ENCODE measurements around the gene MUC13. TPM values are rescaled to one million over a fixed set of nuclear protein-coding genes. Genes with fewer than 3 reads are reported as not detected.
"Not testable (repeated sequence)": the region's sequence is repeated elsewhere in the genome, so short reads cannot be mapped to it uniquely, and the experiment has no call there.

The MUC13 gene
- total RNA-seq, 1 experiment from 2014 or later: not detected

- POLR2A ChIA-PET: no interaction called here
- no peaks in the 10 kb centered on the region for H3K9me3 Mint-ChIP-seq (ENCODE audit: unreplicated experiment)
- intact Hi-C loops (cut with micrococcal nuclease): no loop called here
- H3K4me1 Mint-ChIP-seq (ENCODE audit: insufficient read depth, unreplicated experiment): no peaks in the 10 kb centered on the region
- H3K27me3 Mint-ChIP-seq (ENCODE audit: insufficient read depth, unreplicated experiment): no peaks in the 10 kb centered on the region
- no peaks in the 10 kb centered on the region for H3K36me3 Mint-ChIP-seq (ENCODE audit: insufficient read depth, unreplicated experiment)
- H3K27ac Mint-ChIP-seq (ENCODE audit: low read depth, unreplicated experiment): no peak overlapping the region
- H3K4me3 Mint-ChIP-seq (ENCODE audit: unreplicated experiment): no peak overlapping the region
- CTCF ChIA-PET: interaction anchor here (0.8 to 1.7 kb wide), 3 partner anchors 33 to 174 kb away, joined by 3 read pairs; no protein-coding TSS in a partner anchor
- no peak for DNase-seq (ENCODE audit: unreplicated experiment)
- no TSS peak for BruUV-seq (replicated peaks)
- no peak for TF ChIP-seq CTCF (IDR thresholded peaks at IDR 0.05; ENCODE audit: unreplicated experiment)
Observed at GRCh38 chr3:124960698-124961097, 26.1 kb upstream of the MUC13 start.

- H3K27ac Mint-ChIP-seq (ENCODE audit: low read depth, unreplicated experiment): no peak overlapping the region
- H3K4me1 Mint-ChIP-seq (ENCODE audit: insufficient read depth, unreplicated experiment): no peaks in the 10 kb centered on the region
- no peak for TF ChIP-seq CTCF (IDR thresholded peaks at IDR 0.05; ENCODE audit: unreplicated experiment)
- CTCF ChIA-PET: interaction anchor here (0.7 to 1.4 kb wide), 5 partner anchors 12 to 296 kb away, joined by 3 to 4 read pairs (median 3); no protein-coding TSS in a partner anchor
- no peak for DNase-seq (ENCODE audit: unreplicated experiment)
- no peak overlapping the region for H3K4me3 Mint-ChIP-seq (ENCODE audit: unreplicated experiment)
- no TSS peak for BruUV-seq (replicated peaks)
- POLR2A ChIA-PET: no interaction called here
- intact Hi-C loops (cut with micrococcal nuclease): no loop called here
- no peaks in the 10 kb centered on the region for H3K27me3 Mint-ChIP-seq (ENCODE audit: insufficient read depth, unreplicated experiment)
- no peaks in the 10 kb centered on the region for H3K36me3 Mint-ChIP-seq (ENCODE audit: insufficient read depth, unreplicated experiment)
- H3K9me3 Mint-ChIP-seq (ENCODE audit: unreplicated experiment): no peaks in the 10 kb centered on the region
Observed at GRCh38 chr3:124960105-124960504, 25.6 kb upstream of the MUC13 start.

GRCh38 chr3:124957951-124958350 is 23.4 kb upstream of the MUC13 start:
- H3K27me3 Mint-ChIP-seq (ENCODE audit: insufficient read depth, unreplicated experiment); intact Hi-C loops (cut with micrococcal nuclease); H3K4me3 Mint-ChIP-seq (ENCODE audit: unreplicated experiment); BruUV-seq (replicated peaks); H3K27ac Mint-ChIP-seq (ENCODE audit: low read depth, unreplicated experiment); DNase-seq (ENCODE audit: unreplicated experiment); H3K9me3 Mint-ChIP-seq (ENCODE audit: unreplicated experiment); H3K36me3 Mint-ChIP-seq (ENCODE audit: insufficient read depth, unreplicated experiment); CTCF ChIA-PET; H3K4me1 Mint-ChIP-seq (ENCODE audit: insufficient read depth, unreplicated experiment): not testable (repeated sequence)
- POLR2A ChIA-PET: interaction anchor here (0.9 kb wide), 1 partner anchor 24 kb away, joined by 3 read pairs; no protein-coding TSS in a partner anchor

DNA sequence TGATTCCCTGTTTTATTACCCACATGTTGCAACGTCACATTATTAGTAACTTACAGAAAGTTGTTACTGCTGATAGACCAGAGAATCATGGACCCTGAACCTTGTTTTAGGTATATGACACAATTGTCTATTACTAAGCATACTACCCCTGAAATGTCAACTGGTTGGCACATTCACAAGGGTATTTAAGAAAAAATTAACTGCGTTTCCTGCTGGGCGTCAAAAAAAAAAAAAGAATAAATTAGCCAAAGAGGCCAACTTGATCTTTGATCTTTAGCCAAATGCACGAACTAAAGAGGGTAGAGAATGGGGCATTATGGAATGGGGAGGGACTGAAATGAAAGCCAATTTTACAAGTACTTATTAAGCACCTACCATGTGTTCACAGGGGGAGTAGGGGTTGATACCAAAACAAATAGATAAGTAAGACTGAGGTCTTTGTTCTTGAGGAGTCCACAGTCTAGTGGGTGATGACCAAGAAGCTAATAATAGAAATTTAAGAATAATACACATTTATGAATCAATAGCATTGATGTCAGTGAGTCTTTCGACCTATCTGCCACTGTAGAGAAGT is 17.8 kb upstream of the MUC13 start:
- intact Hi-C loops (cut with micrococcal nuclease): no loop called here
- no peaks in the 10 kb centered on the region for H3K9me3 Mint-ChIP-seq (ENCODE audit: unreplicated experiment)

More for the DNA sequence above, 17.8 kb upstream of the MUC13 start:
- H3K4me3 Mint-ChIP-seq (ENCODE audit: unreplicated experiment): no peak overlapping the region
- no peaks in the 10 kb centered on the region for H3K36me3 Mint-ChIP-seq (ENCODE audit: insufficient read depth, unreplicated experiment)
- POLR2A ChIA-PET: no interaction called here
- no TSS peak for BruUV-seq (replicated peaks)
- no peak overlapping the region for H3K27ac Mint-ChIP-seq (ENCODE audit: low read depth, unreplicated experiment)
- DNase-seq (ENCODE audit: unreplicated experiment): no peak
- TF ChIP-seq CTCF (IDR thresholded peaks at IDR 0.05; ENCODE audit: unreplicated experiment): no peak
- CTCF ChIA-PET: interaction anchor here (0.7 to 1.4 kb wide), 2 partner anchors 16 to 35 kb away, joined by 3 to 7 read pairs; no protein-coding TSS in a partner anchor
- H3K27me3 Mint-ChIP-seq (ENCODE audit: insufficient read depth, unreplicated experiment): no peaks in the 10 kb centered on the region
- peaks cover 6% of the 10 kb centered on the region for H3K4me1 Mint-ChIP-seq (ENCODE audit: insufficient read depth, unreplicated experiment)
